ENCODE results near the gene VCX3A. TPM values are rescaled to one million over a fixed set of nuclear protein-coding genes. Genes with fewer than 3 reads are reported as not detected.

VCX3A gene
- not detected in 2 replicates for total RNA-seq

GRCh38 chrX:6535018-6535417 lies at the start of gene VCX3A:
TSS of gene VCX3A (minus strand) at chrX:6535118. CDS start at chrX:6534497, 621 bp downstream.

